Spleen (tissue), 11 donors: ENCODE results near the gene FGF14. TPM values are rescaled to one million over a fixed set of nuclear protein-coding genes. Genes with fewer than 3 reads are reported as not detected.

Experiments used
- DNase-seq: peaks from one replicate; pipeline ENCODE4 v3.0.0-alpha.2; 2020
- H3K27ac ChIP-seq, 8 donors: fragments of 200-600 bp; sonication (generic) in 7 of 8; 1 replicate in 4 of 8; 2 replicates in 4 of 8; pipeline versions ENCODE4 v1.5.0 to v1.8.0; 2016 to 2021; ENCODE audit warnings: inconsistent platforms in 4 of 8, mild to moderate bottlenecking in 4 of 8, moderate library complexity in 1 of 8
- H3K27me3 ChIP-seq, 7 donors: fragments of 200-600 bp; sonication (generic) in 6 of 7; replicated peaks in 1 of 7; 1 replicate in 4 of 7; 2 replicates in 3 of 7; pipeline versions ENCODE4 v1.5.0 to v1.8.0; 2016 to 2021; ENCODE audit warnings: inconsistent platforms in 3 of 7, mild to moderate bottlenecking in 1 of 7
- H3K36me3 ChIP-seq, 6 donors: fragments of 200-600 bp; sonication (generic) in 5 of 6; 1 replicate in 4 of 6; 2 replicates in 2 of 6; pipeline versions ENCODE4 v1.5.0 to v1.8.0; 2016 to 2021; ENCODE audit warnings: inconsistent platforms in 2 of 6
- H3K4me1 ChIP-seq, 6 donors: fragments of 200-600 bp; sonication (generic) in 5 of 6; 1 replicate in 3 of 6; 2 replicates in 3 of 6; pipeline versions ENCODE4 v1.5.0 to v1.8.0; 2016 to 2021; ENCODE audit warnings: inconsistent platforms in 3 of 6
- H3K4me3 ChIP-seq, 8 donors: fragments of 200-600 bp; sonication (generic) in 7 of 8; 1 replicate in 4 of 8; 2 replicates in 4 of 8; pipeline versions ENCODE4 v1.5.0 to v1.8.0; 2016 to 2021; ENCODE audit warnings: inconsistent platforms in 4 of 8, mild to moderate bottlenecking in 4 of 8, moderate library complexity in 2 of 8
- H3K9me3 ChIP-seq, 8 donors: fragments of 200-600 bp; sonication (generic) in 7 of 8; 1 replicate in 4 of 8; 2 replicates in 4 of 8; pipeline versions ENCODE4 v1.5.0 to v1.8.0; 2016 to 2021; ENCODE audit warnings: inconsistent platforms in 4 of 8
- CTCF ChIP-seq, 11 experiments: fragments of 200-600 bp in 7 of 11; fragments of 450-650 bp in 4 of 11; sonication (generic) in 4 of 11; IDR thresholded peaks in 8 of 11; conservative IDR thresholded peaks in 3 of 11; 1 replicate in 7 of 11; 2 replicates in 4 of 11; pipeline versions ENCODE4 v1.4.0 to v1.8.0; 2016 to 2021; ENCODE audit warnings: antibody characterized with exemption in 11 of 11, inconsistent platforms in 4 of 11, mild to moderate bottlenecking in 1 of 11
- POLR2A ChIP-seq, 3 donors: fragments of 450-650 bp; IDR thresholded peaks; one replicate each; pipeline ENCODE4 v1.5.1; 2017; ENCODE audit warnings: antibody characterized with exemption in 3 of 3, mild to moderate bottlenecking in 1 of 3
- POLR2AphosphoS5 ChIP-seq, 3 donors: sonication (generic); formaldehyde crosslinking; IDR thresholded peaks; one replicate each; pipeline ENCODE4 v1.5.1; 2017; ENCODE audit warnings: antibody characterized with exemption in 3 of 3
- WGBS, 5 donors: extraction: QIAGEN DNeasy Blood & Tissue Kit in 3 of 5; methylation state at CpG; one replicate each; pipeline versions ENCODE4 v1.1.5 to v1.1.7; 2013 to 2018; 5-methylcytosine and 5-hydroxymethylcytosine counted together
- intact Hi-C: fragments of 100-400 bp; cut with DNase I; formaldehyde crosslinking; loops from one replicate; pipeline ENCODE4 v1.15.0; 2023; ENCODE audit warnings: low total_unique reads
- polyA plus RNA-seq, 3 donors: library from polyadenylated mRNA; stranded (reverse); fragments of 200-250 nt; gene quantifications; one replicate each; pipeline ENCODE4 v1.2.1, GENCODE V29; 2013
- total RNA-seq, 7 donors: library from RNA; depleted of rRNA in 3 of 7; stranded (reverse); fragments of >200 nt in 3 of 7; fragmentation: NEBNext Ultra II Directional in 4 of 7; extraction: Animal tissue kit (Norgen Biotek cat#: 25700) in 4 of 7; gene quantifications; one replicate each; pipeline versions ENCODE4 v1.1.0 to v1.2.1, GENCODE V29; 2016 to 2021
- donor health status: healthy with polysubstance abuse.
- donor health status: DM: no; HTN: no; CAD: no; lungs with moderate emphysema.
- donor health status: DM: no; HTN: no; CAD: no.
- donor health status: Bipolar disorder and iron deficiency.
- donor health status: healthy.
- donor health status: DM: no; HTN: no; CAD: no.
- donor health status: DM: yes; HTN: yes; CAD: no.

The FGF14 gene
- total and polyA plus RNA-seq, 10 donors = 0.03 to 1.1 (median 0.05) TPM; not detected in 3

DNA sequence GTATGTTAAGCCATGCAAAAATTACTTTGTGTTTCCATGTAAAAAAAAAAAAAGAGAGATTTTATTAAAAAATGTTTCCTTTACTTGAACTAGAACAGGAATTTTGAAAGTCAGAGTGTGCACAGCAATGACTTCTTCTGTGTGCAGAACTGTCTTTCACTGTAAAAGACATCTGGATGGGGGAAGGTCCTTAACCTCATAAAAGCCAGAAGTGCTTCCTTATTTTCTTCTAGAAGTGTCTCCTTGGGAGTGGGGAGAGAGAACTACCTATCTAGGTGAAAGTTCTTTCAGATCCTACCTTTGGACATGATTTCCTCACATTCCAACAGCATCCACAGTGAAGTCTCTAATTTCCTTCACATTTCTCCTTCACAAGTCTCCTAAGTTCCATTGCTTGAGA lies 360.3 kb downstream of the FGF14 start:
- Histone ChIP-seq H3K9me3 (peaks cover 0 to 3% (median 0%) of the 10 kb centered on the region in 8 donors), H3K27me3 (no peaks in the 10 kb centered on the region), H3K36me3 (no peaks in the 10 kb centered on the region), H3K4me3 (no peak overlapping the region), H3K4me1 (no peaks in the 10 kb centered on the region), H3K27ac (no peak overlapping the region)
- no peak for DNase-seq
- intact Hi-C loops = no loop called here
- TF ChIP-seq POLR2A (IDR thresholded peaks at IDR 0.05) (no peak), POLR2AphosphoS5 (IDR thresholded peaks at IDR 0.05) (no peak), CTCF (IDR thresholded peaks at IDR 0.05 in 8 of 11, conservative IDR thresholded peaks at IDR 0.05 in 3 of 11) (no peak)

GRCh38 chr13:102040812-102041211 lies 361.0 kb downstream of the FGF14 start:
- no peaks in the 10 kb centered on the region for H3K36me3 ChIP-seq
- no peak overlapping the region for H3K27ac ChIP-seq
- 63 to 80% (median 69%) methylated on average over 2 of the region's 2 CpGs for whole genome bisulfite sequencing, 5 donors
- no peak overlapping the region for H3K4me3 ChIP-seq
- no peaks in the 10 kb centered on the region for H3K4me1 ChIP-seq
- DNase-seq = no peak
- H3K9me3 ChIP-seq = peaks cover 0 to 3% (median 0%) of the 10 kb centered on the region in 8 donors
- intact Hi-C loops = no loop called here
- TF ChIP-seq POLR2AphosphoS5 (IDR thresholded peaks at IDR 0.05) = no peak
- TF ChIP-seq POLR2A (IDR thresholded peaks at IDR 0.05) = no peak
- TF ChIP-seq CTCF (IDR thresholded peaks at IDR 0.05 in 8 of 11, conservative IDR thresholded peaks at IDR 0.05 in 3 of 11) = no peak
- no peaks in the 10 kb centered on the region for H3K27me3 ChIP-seq

GRCh38 chr13:102039264-102039663 lies 362.6 kb downstream of the FGF14 start:
- Histone ChIP-seq H3K4me1 (no peaks in the 10 kb centered on the region), H3K36me3 (no peaks in the 10 kb centered on the region), H3K4me3 (no peak overlapping the region), H3K9me3 (peaks cover 0 to 3% (median 0%) of the 10 kb centered on the region in 8 donors), H3K27me3 (no peaks in the 10 kb centered on the region), H3K27ac (no peak overlapping the region)
- TF ChIP-seq POLR2AphosphoS5 (IDR thresholded peaks at IDR 0.05) (no peak), POLR2A (IDR thresholded peaks at IDR 0.05) (no peak), CTCF (IDR thresholded peaks at IDR 0.05 in 8 of 11, conservative IDR thresholded peaks at IDR 0.05 in 3 of 11) (no peak)
- no peak for DNase-seq
- WGBS, 5 donors = 71 to 79% (median 75%) methylated on average over 7 of the region's 7 CpGs
- intact Hi-C loops = no loop called here

DNA sequence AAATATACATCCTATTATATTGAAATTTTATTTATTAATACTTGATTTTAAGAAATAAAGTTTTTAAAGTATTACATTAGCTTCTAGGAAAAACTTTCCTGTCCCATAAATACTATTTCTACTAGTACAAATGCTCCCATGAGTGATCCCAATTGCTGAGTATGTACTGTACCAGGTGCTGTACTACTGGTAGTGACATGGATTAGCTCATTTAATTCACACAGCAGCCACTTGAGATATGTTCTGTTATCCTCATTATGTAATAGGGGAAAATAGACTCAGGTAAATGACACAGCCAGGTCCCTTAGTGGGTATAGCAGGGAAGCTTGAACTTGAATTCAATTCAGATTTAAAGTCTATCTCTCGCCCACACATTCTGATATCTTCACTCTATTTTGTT lies 363.1 kb downstream of the FGF14 start:
- Histone ChIP-seq H3K36me3 (no peaks in the 10 kb centered on the region), H3K4me1 (no peaks in the 10 kb centered on the region), H3K9me3 (peaks cover 0 to 3% (median 0%) of the 10 kb centered on the region in 8 donors), H3K27me3 (no peaks in the 10 kb centered on the region), H3K4me3 (no peak overlapping the region), H3K27ac (no peak overlapping the region)
- intact Hi-C loops = no loop called here
- TF ChIP-seq POLR2AphosphoS5 (IDR thresholded peaks at IDR 0.05) (no peak), CTCF (IDR thresholded peaks at IDR 0.05 in 8 of 11, conservative IDR thresholded peaks at IDR 0.05 in 3 of 11) (no peak), POLR2A (IDR thresholded peaks at IDR 0.05) (no peak)
- 84 to 93% (median 87%) methylated on average over 1 of the region's 1 CpG for WGBS, 5 donors
- DNase-seq = no peak
